ENCODE measurements around the gene ZFHX3. TPM values are rescaled to one million over a fixed set of nuclear protein-coding genes. Genes with fewer than 3 reads are reported as not detected.

Gene ZFHX3
- total and polyA plus RNA-seq, 4 donors, result 1.5 to 5.9 (median 3.0) TPM

- Histone ChIP-seq H3K27ac (ENCODE audit: low read depth in 1 of 2, low read length in 2 of 2) (no peak overlapping the region), H3K4me3 (ENCODE audit: low read depth in 1 of 3, low read length in 3 of 3) (no peak overlapping the region), H3K9me3 (ENCODE audit: control insufficient read depth in 4 of 4, low read length in 3 of 4) (no peaks in the 10 kb centered on the region), H3K4me1 (ENCODE audit: control insufficient read depth in 4 of 4, insufficient read depth in 4 of 4, low read length in 3 of 4) (no peaks in the 10 kb centered on the region), H3K9ac (ENCODE audit: low read depth in 1 of 2, low read length in 2 of 2) (no peak overlapping the region), H3K36me3 (ENCODE audit: control insufficient read depth in 4 of 4, insufficient read depth in 3 of 4, low read depth in 1 of 4, low read length in 3 of 4) (no peaks in the 10 kb centered on the region), H3K27me3 (ENCODE audit: control insufficient read depth in 4 of 4, insufficient read depth in 4 of 4, low read length in 3 of 4) (no peaks in the 10 kb centered on the region)
- DNase-seq (ENCODE audit: low spot score), result no peak
- no peak for TF ChIP-seq REST (IDR thresholded peaks at IDR 0.05)
- TF ChIP-seq EGR1 (IDR thresholded peaks at IDR 0.05; ENCODE audit: low read depth in 2 of 2), result no peak
- no peak for TF ChIP-seq ZBTB33 (IDR thresholded peaks at IDR 0.05)
- TF ChIP-seq MAX (IDR thresholded peaks at IDR 0.05), result no peak
- no peak for TF ChIP-seq ATF3 (IDR thresholded peaks at IDR 0.05)
- TF ChIP-seq GABPA (IDR thresholded peaks at IDR 0.05 in 1 of 2, conservative IDR thresholded peaks at IDR 0.05 in 1 of 2), result no peak
- no peak for TF ChIP-seq YY1 (IDR thresholded peaks at IDR 0.05)
- TF ChIP-seq CTCF (IDR thresholded peaks at IDR 0.05; ENCODE audit: low read depth, low read length, missing input control), result no peak
- no peak for TF ChIP-seq NR2F2 (IDR thresholded peaks at IDR 0.05)
- no peak for TF ChIP-seq HNF4A (conservative IDR thresholded peaks at IDR 0.05)
Measured at GRCh38 chr16:72749091-72749490, 298.8 kb downstream of the ZFHX3 start.

- Histone ChIP-seq H3K27me3 (ENCODE audit: control insufficient read depth in 4 of 4, insufficient read depth in 4 of 4, low read length in 3 of 4) (no peaks in the 10 kb centered on the region), H3K27ac (ENCODE audit: low read depth in 1 of 2, low read length in 2 of 2) (no peak overlapping the region), H3K9me3 (ENCODE audit: control insufficient read depth in 4 of 4, low read length in 3 of 4) (no peaks in the 10 kb centered on the region), H3K4me1 (ENCODE audit: control insufficient read depth in 4 of 4, insufficient read depth in 4 of 4, low read length in 3 of 4) (no peaks in the 10 kb centered on the region), H3K4me3 (ENCODE audit: low read depth in 1 of 3, low read length in 3 of 3) (no peak overlapping the region), H3K36me3 (ENCODE audit: control insufficient read depth in 4 of 4, insufficient read depth in 3 of 4, low read depth in 1 of 4, low read length in 3 of 4) (no peaks in the 10 kb centered on the region), H3K9ac (ENCODE audit: low read depth in 1 of 2, low read length in 2 of 2) (no peak overlapping the region)
- TF ChIP-seq FOXA2 (IDR thresholded peaks at IDR 0.05), result no peak
- TF ChIP-seq ATF3 (IDR thresholded peaks at IDR 0.05), result no peak
- TF ChIP-seq MAX (IDR thresholded peaks at IDR 0.05), result no peak
- no peak for TF ChIP-seq JUND (IDR thresholded peaks at IDR 0.05)
- no peak for TF ChIP-seq GABPA (IDR thresholded peaks at IDR 0.05 in 1 of 2, conservative IDR thresholded peaks at IDR 0.05 in 1 of 2)
- TF ChIP-seq SP1 (IDR thresholded peaks at IDR 0.05), result no peak
- TF ChIP-seq YY1 (IDR thresholded peaks at IDR 0.05), result no peak
- TF ChIP-seq HNF4G (IDR thresholded peaks at IDR 0.05), result no peak
- TF ChIP-seq RAD21 (IDR thresholded peaks at IDR 0.05), result no peak
- no peak for DNase-seq (ENCODE audit: low spot score)
- 93% methylated on average over 2 of the region's 2 CpGs for WGBS
Measured at GRCh38 chr16:72744076-72744793, 303.7 kb downstream of the ZFHX3 start.

All from liver (tissue), 9 donors.